SIG-M5 treated with dmso at 0.1 percent for 504 hours (cell line): Measurements from ENCODE around the gene GPR26.
"Not testable (repeated sequence)": the region's sequence is repeated elsewhere in the genome, so short reads cannot be mapped to it uniquely, and the experiment has no call there.

Source experiments
- DNase-seq: peaks from one replicate; lab custom pipeline; 2025; ENCODE audit not compliant: unreplicated experiment; lab: John Stamatoyannopoulos, UW

GPR26 gene

GRCh38 chr10:123704812-123705211, 38.7 kb downstream of the GPR26 start:
- DNase-seq = no peak

GRCh38 chr10:123706236-123706635, 40.1 kb downstream of the GPR26 start:
- DNase-seq = no peak

GRCh38 chr10:123715546-123715945, 49.4 kb downstream of the GPR26 start:
- no peak for DNase-seq

- no peak for DNase-seq
Measured at GRCh38 chr10:123717336-123717735, 51.2 kb downstream of the GPR26 start.

GRCh38 chr10:123718544-123719060, 52.4 kb downstream of the GPR26 start:
- no peak for DNase-seq

GRCh38 chr10:123720536-123720935, 54.4 kb downstream of the GPR26 start:
- no peak for DNase-seq

GRCh38 chr10:123721441-123722049, 55.4 kb downstream of the GPR26 start:
- DNase-seq = no peak

- no peak for DNase-seq
Measured at GRCh38 chr10:123722351-123722750, 56.2 kb downstream of the GPR26 start.

GRCh38 chr10:123724747-123725146, 58.6 kb downstream of the GPR26 start:
- DNase-seq = no peak

GRCh38 chr10:123726381-123726780, 60.2 kb downstream of the GPR26 start:
- DNase-seq = no peak

- DNase-seq = no peak
Measured at GRCh38 chr10:123726836-123727235, 60.7 kb downstream of the GPR26 start.

GRCh38 chr10:123729523-123729922, 63.4 kb downstream of the GPR26 start:
- no peak for DNase-seq

GRCh38 chr10:123736917-123737316, 70.8 kb downstream of the GPR26 start:
- DNase-seq = not testable (repeated sequence)

GRCh38 chr10:123741146-123741545, 75.0 kb downstream of the GPR26 start:
- no peak for DNase-seq

- no peak for DNase-seq
Measured at GRCh38 chr10:123741711-123742110, 75.6 kb downstream of the GPR26 start.

- no peak for DNase-seq
Measured at GRCh38 chr10:123742751-123743440, 76.7 kb downstream of the GPR26 start.

- peak; percentile 11 for DNase-seq
Measured at GRCh38 chr10:123743441-123744223, 77.5 kb downstream of the GPR26 start.

- DNase-seq = no peak
Measured at GRCh38 chr10:123744224-123744536, 78.0 kb downstream of the GPR26 start.
